Left lung (tissue), 10 donors: Measurements from ENCODE around the gene DMRTB1. TPM values are rescaled to one million over a fixed set of nuclear protein-coding genes. Genes with fewer than 3 reads are reported as not detected.

Source experiments
- ATAC-seq: fragments of 200-7000 bp; cut with Tn5 transposase; one replicate; pipeline ENCODE4 v1.9.1; 2020; ENCODE audit warnings: moderate library complexity
- DNase-seq, 4 donors: peaks; one replicate each; pipeline ENCODE4 v3.0.0-alpha.2; 2013 to 2020
- H3K27ac ChIP-seq, 2 donors: fragments of 200-600 bp; sonication (generic) in 1 of 2; one replicate each; pipeline versions ENCODE4 v1.5.0 to v1.8.0; 2020 to 2021
- H3K27me3 ChIP-seq, 2 donors: fragments of 200-600 bp; sonication (generic) in 1 of 2; one replicate each; pipeline versions ENCODE4 v1.5.0 to v1.8.0; 2020 to 2021
- H3K36me3 ChIP-seq, 2 donors: fragments of 200-600 bp; sonication (generic) in 1 of 2; one replicate each; pipeline versions ENCODE4 v1.5.0 to v1.8.0; 2020 to 2021
- H3K4me1 ChIP-seq, 2 donors: fragments of 200-600 bp; one replicate each; pipeline ENCODE4 v1.8.0; 2021
- H3K4me3 ChIP-seq, 2 donors: fragments of 200-600 bp; sonication (generic) in 1 of 2; one replicate each; pipeline versions ENCODE4 v1.5.0 to v1.8.0; 2020 to 2021; ENCODE audit warnings: mild to moderate bottlenecking in 1 of 2
- H3K9me3 ChIP-seq, 2 donors: fragments of 200-600 bp; sonication (generic) in 1 of 2; one replicate each; pipeline versions ENCODE4 v1.5.0 to v1.8.0; 2020 to 2021
- intact Hi-C, 2 donors: fragments of 100-400 bp; cut with DNase I; formaldehyde crosslinking; loops; one replicate each; pipeline versions ENCODE4 v1.11.2 to v1.14.2; 2022
- polyA plus RNA-seq, 6 donors: library from polyadenylated mRNA; unstranded; fragments of 120-200 nt; gene quantifications; one replicate each; pipeline ENCODE4 v1.2.1, GENCODE V29; 2013; ENCODE audit not compliant: insufficient read length in 6 of 6
- total RNA-seq, 2 donors: library from RNA; stranded (reverse); fragmentation: NEBNext Ultra II Directional; extraction: Animal tissue kit (Norgen Biotek cat#: 25700); gene quantifications; one replicate each; pipeline ENCODE4 v1.2.1, GENCODE V29; 2021
- TF ChIP-seq, protein P1 (sequence below), 2 donors: fragments of 200-600 bp; sonication (generic) in 1 of 2; IDR thresholded peaks; one replicate each; pipeline versions ENCODE4 v1.5.0 to v1.8.0; 2021; ENCODE audit warnings: antibody characterized with exemption in 2 of 2
- donor health status: DM: no; HTN: yes; CAD: no.
- donor health status: DM: no; HTN: no; CAD: no.

Gene DMRTB1
- total and polyA plus RNA-seq, 8 donors: not detected

- ATAC-seq: no peak
- no peaks in the 10 kb centered on the region for H3K4me1 ChIP-seq
- no peaks in the 10 kb centered on the region for H3K9me3 ChIP-seq
- H3K4me3 ChIP-seq: no peak overlapping the region
- no peak for DNase-seq
- H3K27me3 ChIP-seq: peaks cover 0 to 10% of the 10 kb centered on the region in 2 donors
- no peak overlapping the region for H3K27ac ChIP-seq
- no peaks in the 10 kb centered on the region for H3K36me3 ChIP-seq
- TF ChIP-seq, protein P1, sequence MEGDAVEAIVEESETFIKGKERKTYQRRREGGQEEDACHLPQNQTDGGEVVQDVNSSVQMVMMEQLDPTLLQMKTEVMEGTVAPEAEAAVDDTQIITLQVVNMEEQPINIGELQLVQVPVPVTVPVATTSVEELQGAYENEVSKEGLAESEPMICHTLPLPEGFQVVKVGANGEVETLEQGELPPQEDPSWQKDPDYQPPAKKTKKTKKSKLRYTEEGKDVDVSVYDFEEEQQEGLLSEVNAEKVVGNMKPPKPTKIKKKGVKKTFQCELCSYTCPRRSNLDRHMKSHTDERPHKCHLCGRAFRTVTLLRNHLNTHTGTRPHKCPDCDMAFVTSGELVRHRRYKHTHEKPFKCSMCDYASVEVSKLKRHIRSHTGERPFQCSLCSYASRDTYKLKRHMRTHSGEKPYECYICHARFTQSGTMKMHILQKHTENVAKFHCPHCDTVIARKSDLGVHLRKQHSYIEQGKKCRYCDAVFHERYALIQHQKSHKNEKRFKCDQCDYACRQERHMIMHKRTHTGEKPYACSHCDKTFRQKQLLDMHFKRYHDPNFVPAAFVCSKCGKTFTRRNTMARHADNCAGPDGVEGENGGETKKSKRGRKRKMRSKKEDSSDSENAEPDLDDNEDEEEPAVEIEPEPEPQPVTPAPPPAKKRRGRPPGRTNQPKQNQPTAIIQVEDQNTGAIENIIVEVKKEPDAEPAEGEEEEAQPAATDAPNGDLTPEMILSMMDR (IDR thresholded peaks at IDR 0.05): no peak
- intact Hi-C loops: no loop called here
These were observed 24.0 kb upstream of the DMRTB1 start for GRCh38 chr1:53435151-53435550.

DNA sequence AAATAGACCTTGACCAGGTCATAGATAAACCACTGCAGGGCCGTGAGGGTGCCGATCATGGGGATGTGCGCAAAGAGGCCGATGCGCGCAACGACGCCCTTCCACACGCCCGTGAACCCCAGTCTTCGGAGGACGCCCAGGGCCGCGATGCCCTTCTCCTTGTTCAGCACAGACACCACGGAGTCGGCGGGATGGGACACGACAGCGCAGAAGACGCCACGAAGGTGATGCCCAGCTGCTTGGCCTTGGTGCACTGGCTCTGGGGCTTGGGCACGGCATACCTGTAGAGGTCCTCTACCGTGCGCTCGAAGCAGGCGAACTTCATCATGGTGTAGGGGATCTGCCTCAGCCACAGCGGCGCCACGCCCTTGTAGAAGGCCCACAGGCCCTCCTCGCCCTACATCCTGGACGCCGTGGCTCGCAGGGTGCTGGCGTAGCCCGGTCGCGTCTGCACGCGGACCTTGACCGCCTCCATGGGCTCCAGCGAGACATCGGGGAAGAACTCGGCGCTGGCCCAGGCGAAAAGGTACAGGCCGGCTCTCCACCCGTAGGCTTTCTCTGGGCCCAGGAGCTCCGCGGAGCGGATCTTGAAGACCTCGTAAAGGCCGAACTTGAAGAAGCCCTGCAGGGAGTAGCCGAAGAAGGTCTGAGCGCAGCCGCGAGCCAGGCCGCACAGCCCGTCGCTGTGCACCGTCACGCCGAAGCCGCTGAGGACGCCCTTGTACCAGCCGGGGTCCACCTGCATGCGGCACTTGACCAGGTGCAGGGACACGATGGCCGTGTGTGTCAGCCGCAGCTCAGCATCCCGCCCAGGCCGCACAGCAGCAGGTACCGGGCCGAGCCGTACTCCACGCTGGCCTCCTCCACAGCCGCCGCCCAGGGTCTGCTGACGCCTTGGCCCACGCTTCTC lies 20.5 kb upstream of the DMRTB1 start:
- Histone ChIP-seq H3K27me3 (no peaks in the 10 kb centered on the region), H3K27ac (no peak overlapping the region), H3K4me3 (no peak overlapping the region), H3K36me3 (no peaks in the 10 kb centered on the region), H3K9me3 (no peaks in the 10 kb centered on the region), H3K4me1 (no peaks in the 10 kb centered on the region)
- ATAC-seq (no peak), DNase-seq (no peak)
- intact Hi-C loops: no loop called here
- TF ChIP-seq, protein P1 (IDR thresholded peaks at IDR 0.05): no peak

DNA sequence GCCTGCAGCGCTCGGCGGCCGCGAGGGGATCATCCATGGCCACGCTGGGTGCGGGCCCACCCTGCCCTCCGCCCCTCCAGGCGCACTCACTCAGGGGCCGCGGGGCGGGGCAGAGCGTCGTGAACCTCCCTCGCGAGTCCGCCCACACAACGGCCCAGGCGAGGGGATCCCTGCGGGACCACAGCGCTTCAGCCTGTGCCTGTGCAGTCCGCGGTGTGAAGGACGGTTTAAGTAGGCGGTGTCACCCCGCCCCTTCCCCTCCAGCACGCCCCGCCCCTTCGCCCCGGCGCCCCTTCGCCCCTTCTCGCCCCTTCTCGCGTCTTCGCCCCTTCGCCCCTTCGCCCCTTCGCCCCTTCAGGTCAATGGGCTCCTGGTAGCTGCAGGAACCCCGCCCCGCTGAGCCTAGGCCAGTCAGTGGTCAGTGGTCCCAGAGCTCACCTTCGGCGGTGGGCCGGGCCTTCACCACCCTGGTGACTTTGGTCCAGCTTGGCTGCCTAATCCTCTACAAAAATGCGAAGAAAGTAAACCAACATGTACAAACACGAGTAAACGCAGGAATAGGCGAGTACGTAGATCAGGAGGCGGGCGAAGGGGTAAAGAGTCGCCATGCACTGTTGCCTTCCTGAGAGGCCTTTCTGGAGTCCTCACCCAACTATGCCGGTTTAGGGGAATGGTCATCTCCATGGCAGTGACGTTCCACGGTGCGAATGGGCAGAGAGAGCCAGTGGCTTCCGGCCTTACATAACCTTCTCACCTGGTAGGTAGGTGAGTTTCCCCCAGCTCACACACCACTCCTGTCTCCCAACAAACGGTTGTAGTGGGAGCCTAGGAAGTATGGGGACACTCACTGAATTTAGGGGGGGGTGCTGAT lies 19.6 kb upstream of the DMRTB1 start:
- ATAC-seq: no peak

DNA sequence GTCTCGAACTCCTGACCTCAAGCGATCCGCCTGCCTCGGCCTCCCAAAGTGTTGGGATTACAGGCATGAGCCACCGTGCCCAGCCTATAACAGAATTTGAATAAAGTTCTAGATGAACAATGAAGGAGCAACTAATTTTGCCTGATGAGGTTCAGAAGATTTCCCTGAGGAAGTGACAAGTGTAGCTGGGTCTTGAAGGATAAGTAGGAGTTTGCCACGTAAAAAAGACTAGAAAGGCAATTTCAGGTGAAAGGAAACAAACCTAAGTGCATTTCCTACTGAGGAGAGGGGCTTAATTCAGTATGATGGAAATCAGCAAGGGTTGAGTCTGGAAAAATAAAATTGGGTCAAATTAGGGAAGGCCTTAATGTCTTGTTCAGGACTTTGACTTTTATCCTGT lies 18.6 kb upstream of the DMRTB1 start:
- ATAC-seq: no peak
- TF ChIP-seq, protein P1 (IDR thresholded peaks at IDR 0.05): no peak

More for the DNA sequence above, 19.6 kb upstream of the DMRTB1 start:
- Histone ChIP-seq H3K27me3 (no peaks in the 10 kb centered on the region), H3K9me3 (no peaks in the 10 kb centered on the region), H3K36me3 (no peaks in the 10 kb centered on the region), H3K4me3 (no peak overlapping the region), H3K27ac (no peak overlapping the region), H3K4me1 (no peaks in the 10 kb centered on the region)
- TF ChIP-seq, protein P1 (IDR thresholded peaks at IDR 0.05): no peak
- intact Hi-C loops: no loop called here
- DNase-seq: no peak

DNA sequence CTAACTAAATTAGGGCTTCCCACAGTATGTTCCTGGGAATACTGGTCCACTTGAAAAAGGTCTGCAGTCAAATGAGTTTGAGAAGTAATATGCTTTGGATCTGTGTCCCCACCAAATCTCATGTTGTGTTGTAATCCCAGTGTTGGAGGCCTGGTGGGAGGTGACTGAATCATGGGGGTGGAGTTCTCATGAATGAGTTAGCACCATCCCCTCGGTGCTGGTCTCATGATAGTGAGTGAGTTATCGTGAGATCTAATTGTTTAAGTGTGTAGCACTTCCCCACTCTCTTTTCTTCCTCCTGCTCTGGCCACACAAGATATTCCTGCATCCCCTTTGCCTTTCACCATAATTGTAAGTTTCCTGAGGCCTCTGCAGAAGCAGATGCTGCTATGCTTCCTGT lies 16.9 kb upstream of the DMRTB1 start:
- TF ChIP-seq, protein P1 (IDR thresholded peaks at IDR 0.05): no peak

More for the DNA sequence above, 18.6 kb upstream of the DMRTB1 start:
- intact Hi-C loops: no loop called here
- no peak for DNase-seq
- Histone ChIP-seq H3K9me3 (no peaks in the 10 kb centered on the region), H3K4me3 (no peak overlapping the region), H3K27me3 (no peaks in the 10 kb centered on the region), H3K36me3 (no peaks in the 10 kb centered on the region), H3K4me1 (no peaks in the 10 kb centered on the region), H3K27ac (no peak overlapping the region)

More for the DNA sequence above, 16.9 kb upstream of the DMRTB1 start:
- H3K4me3 ChIP-seq: no peak overlapping the region
- H3K36me3 ChIP-seq: no peaks in the 10 kb centered on the region
- H3K9me3 ChIP-seq: no peaks in the 10 kb centered on the region
- H3K4me1 ChIP-seq: no peaks in the 10 kb centered on the region
- H3K27ac ChIP-seq: no peak overlapping the region
- ATAC-seq: no peak
- no peaks in the 10 kb centered on the region for H3K27me3 ChIP-seq
- DNase-seq: no peak
- intact Hi-C loops: no loop called here
